Measurements from ENCODE around the gene PPIA.
A peak's percentile ranks its signal among the peaks of the same experiment; 100 is the strongest.

Gene PPIA

DNA sequence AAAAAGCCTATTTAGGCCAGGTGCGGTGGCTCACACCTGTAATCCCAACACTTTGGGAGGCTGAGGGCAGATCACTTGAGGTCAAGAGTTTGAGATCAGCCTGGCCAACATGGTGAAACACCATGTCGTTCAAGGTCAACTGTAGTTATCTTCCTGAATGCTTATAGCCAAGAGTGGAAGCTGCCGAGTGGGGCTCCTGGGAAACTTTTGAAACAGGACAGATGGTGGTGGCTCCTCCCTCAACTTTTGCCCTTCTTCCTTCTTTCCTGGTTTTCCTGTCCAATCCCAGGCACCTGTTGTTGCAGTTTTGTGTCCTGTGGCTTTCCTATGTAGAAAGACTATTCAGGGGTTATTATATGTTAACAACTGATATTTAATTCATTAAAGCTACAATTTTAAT is 8.7 kb upstream of the PPIA start:
- peaks cover 0 to 12% (median 4%) of the 10 kb centered on the region in 10 experiments; a peak in 8 of 20 replicates for H3K4me1 ChIP-seq
- no peak overlapping the region for H3K4me2 ChIP-seq
- H3K36me3 ChIP-seq: no peaks in the 10 kb centered on the region; a peak in 1 of 22 replicates
- peaks cover 15 to 27% (median 20%) of the 10 kb centered on the region in 11 experiments for H3K9me3 ChIP-seq (replicated peaks in 1 of 11)
- H3K9ac ChIP-seq: no peak overlapping the region
- TF ChIP-seq Cebpa-rat (IDR thresholded peaks at IDR 0.05): no peak
- no peaks in the 10 kb centered on the region for H3K27me3 ChIP-seq
- H3K4me3 ChIP-seq: no peak overlapping the region
- no peak overlapping the region for H3K27ac ChIP-seq
- H4K20me1 ChIP-seq: no peaks in the 10 kb centered on the region

DNA sequence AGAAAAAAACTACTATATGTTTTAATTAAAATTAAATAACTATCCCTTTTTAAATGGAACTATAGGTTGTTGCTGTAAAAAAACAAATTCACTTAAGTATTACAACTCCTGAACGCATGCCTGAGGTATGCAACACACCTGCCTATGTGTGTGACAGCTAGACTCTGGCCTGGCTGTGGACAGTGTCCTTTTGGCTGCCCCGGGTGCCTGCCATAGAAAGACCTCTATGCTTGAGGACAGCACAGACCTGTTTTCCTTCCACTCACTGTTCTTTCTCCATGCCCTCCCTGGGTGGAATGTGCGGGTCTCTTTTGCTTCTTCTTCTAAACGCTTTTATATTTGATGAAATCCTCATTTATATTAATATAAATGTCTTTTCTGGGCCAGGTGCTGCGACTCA is 6.5 kb upstream of the PPIA start:
- Histone ChIP-seq H4K20me1 (no peaks in the 10 kb centered on the region), H3K4me3 (no peak overlapping the region), H3K27ac (no peak overlapping the region), H3K4me1 (peaks cover 0 to 12% (median 5%) of the 10 kb centered on the region in 10 experiments; a peak in 10 of 20 replicates), H3K9me3 (replicated peaks in 1 of 11) (peaks cover 0 to 5% (median 0%) of the 10 kb centered on the region in 11 experiments; a peak in 3 of 22 replicates), H3K27me3 (no peaks in the 10 kb centered on the region), H3K4me2 (no peak overlapping the region), H3K9ac (no peak overlapping the region), H3K36me3 (no peaks in the 10 kb centered on the region)
- no peak for TF ChIP-seq Cebpa-rat (IDR thresholded peaks at IDR 0.05)

DNA sequence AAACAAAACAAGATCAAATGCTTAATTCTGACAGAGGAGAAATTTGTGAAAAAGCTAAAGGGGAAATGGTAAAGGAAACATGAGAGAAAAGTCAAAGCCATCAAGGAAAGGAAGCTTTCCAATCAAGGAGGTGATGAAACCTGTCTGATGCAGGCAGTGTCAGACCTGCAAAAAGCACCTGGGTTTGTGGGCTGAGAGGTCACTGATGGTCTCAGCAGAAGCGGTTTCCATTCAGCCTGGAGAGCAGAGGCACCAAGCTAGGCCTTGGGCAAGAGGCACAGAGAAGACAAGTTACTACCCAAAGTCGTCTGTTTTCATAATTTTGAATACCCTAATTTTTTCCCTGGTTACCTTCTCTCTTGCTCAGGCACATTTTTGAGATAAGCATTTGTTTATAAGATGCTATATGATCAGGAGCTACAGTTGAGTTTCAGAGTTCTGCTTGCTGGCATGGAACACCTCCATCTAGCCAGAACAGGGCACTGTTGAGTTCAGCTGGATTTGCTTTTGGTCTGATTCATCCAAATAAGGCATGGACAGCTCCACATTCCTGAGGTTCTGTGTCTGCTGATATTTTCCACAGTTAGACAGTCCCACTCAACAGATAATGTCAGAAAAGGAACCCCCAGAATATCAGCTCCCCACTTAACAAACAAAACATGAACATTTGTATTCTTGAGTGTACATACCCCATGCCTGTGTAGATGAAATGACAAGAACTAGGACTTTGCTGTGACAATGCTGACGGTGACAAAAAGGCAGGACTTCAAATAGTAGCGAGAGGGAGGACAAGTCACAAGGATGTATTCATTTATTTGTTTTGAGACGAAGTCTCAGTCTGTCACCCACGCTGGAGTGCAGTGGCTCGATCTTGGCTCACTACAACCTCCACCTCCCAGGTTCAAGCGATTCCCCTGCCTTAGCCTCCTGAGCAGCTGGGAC is 4.9 kb upstream of the PPIA start:
- no peak for TF ChIP-seq Cebpa-rat (IDR thresholded peaks at IDR 0.05)
- H4K20me1 ChIP-seq: no peaks in the 10 kb centered on the region
- no peaks in the 10 kb centered on the region for H3K36me3 ChIP-seq
- no peak overlapping the region for H3K27ac ChIP-seq
- H3K9ac ChIP-seq: no peak overlapping the region
- peaks cover 0 to 17% (median 9%) of the 10 kb centered on the region in 10 experiments; a peak in 15 of 20 replicates for H3K4me1 ChIP-seq
- no peak overlapping the region for H3K4me3 ChIP-seq
- no peaks in the 10 kb centered on the region for H3K27me3 ChIP-seq
- H3K4me2 ChIP-seq: no peak overlapping the region
- H3K9me3 ChIP-seq (replicated peaks in 1 of 11): no peaks in the 10 kb centered on the region

DNA sequence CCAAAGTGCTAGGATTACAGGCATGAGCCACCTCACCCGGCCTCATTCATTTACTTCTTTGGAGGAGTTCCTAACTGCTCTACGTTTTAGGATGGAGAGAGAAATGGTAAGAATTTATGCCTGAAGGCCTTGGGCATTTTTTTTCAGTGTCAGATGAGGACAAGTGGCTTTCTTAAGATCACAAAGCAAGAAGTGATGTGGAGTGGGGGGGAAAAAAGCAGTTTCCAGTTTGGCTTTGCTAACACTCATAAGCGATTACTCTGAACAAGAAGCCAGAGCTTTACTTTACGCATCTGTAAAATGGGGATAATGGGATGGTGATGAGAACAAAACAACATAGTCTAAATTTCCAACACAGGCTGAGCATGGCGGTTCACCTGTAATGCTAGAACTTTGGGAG is 2.6 kb upstream of the PPIA start:
- peaks cover 15 to 22% (median 16%) of the 10 kb centered on the region in 11 experiments for H4K20me1 ChIP-seq
- peaks cover 10 to 19% (median 18%) of the 10 kb centered on the region in 10 experiments for H3K4me1 ChIP-seq
- no peak for TF ChIP-seq Cebpa-rat (IDR thresholded peaks at IDR 0.05)
- H3K27ac ChIP-seq: no peak overlapping the region
- no peaks in the 10 kb centered on the region for H3K9me3 ChIP-seq (replicated peaks in 1 of 11)
- H3K9ac ChIP-seq: no peak overlapping the region
- H3K27me3 ChIP-seq: no peaks in the 10 kb centered on the region
- H3K36me3 ChIP-seq: peaks cover 5 to 15% (median 14%) of the 10 kb centered on the region in 11 experiments
- no peak overlapping the region for H3K4me3 ChIP-seq
- H3K4me2 ChIP-seq: no peak overlapping the region

DNA sequence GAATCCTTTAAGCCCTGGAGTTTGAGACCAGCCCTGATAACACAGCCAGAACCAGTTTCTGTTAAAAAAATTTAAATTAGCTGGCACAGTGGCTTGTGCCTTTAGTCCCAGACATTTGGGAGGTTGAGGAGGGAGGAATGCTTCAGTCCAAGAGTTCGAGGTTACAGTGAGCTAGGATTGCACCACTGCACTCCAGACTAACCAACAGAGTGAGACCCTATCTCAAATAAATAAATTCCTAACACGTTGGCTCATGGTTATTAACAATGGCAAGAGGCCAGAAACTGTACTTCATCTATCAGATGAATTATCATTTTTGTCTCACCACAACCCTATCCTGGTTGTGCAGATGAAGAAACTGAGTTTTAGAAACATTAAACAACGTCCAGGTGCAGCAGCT is 2.1 kb upstream of the PPIA start:
- Histone ChIP-seq H3K27ac (no peak overlapping the region), H3K9ac (no peak overlapping the region)
- no peak for TF ChIP-seq Cebpa-rat (IDR thresholded peaks at IDR 0.05)

DNA sequence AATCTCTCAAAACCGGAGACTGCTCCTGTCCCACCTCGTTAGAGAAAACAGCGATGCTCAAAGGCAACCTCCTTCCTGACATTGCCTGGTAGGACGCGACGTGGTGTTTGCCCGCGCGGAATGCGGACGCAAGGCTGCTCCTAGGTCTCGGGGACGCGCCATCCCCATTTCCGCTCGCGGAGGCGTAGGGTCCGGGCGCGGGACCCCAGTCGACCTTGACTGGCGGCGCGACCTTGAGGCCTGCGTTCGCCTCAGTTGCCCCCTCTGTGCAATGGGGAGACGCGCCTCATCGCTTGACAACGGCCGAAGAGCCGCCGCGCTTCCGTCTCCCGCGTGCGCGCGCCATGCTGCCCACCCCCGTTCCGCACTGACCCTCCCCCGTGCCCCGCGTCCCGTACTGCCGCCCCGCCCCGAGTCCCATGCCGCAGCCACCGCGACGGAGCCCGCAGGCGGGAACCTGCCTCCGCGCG is 412 bp upstream of the PPIA start:
- no peak for TF ChIP-seq Cebpa-rat (IDR thresholded peaks at IDR 0.05)
- H3K4me2 ChIP-seq: peak overlapping the region; percentile 72 to 92 (median 84)
- peaks cover 36 to 44% (median 38%) of the 10 kb centered on the region in 11 experiments for H4K20me1 ChIP-seq
- H3K9me3 ChIP-seq (replicated peaks in 1 of 11): no peaks in the 10 kb centered on the region
- peaks cover 26 to 39% (median 33%) of the 10 kb centered on the region in 10 experiments for H3K4me1 ChIP-seq
- no peaks in the 10 kb centered on the region for H3K27me3 ChIP-seq
- peak overlapping the region; percentile 96 to 100 (median 99) for H3K9ac ChIP-seq
- peak overlapping the region; percentile 75 to 97 (median 87) for H3K4me3 ChIP-seq
- H3K36me3 ChIP-seq: peaks cover 26 to 37% (median 36%) of the 10 kb centered on the region in 11 experiments
- H3K27ac ChIP-seq: peak overlapping the region; percentile 97 to 100 (median 100); a peak in 21 of 22 replicates

More for the DNA sequence above, 2.1 kb upstream of the PPIA start:
- Histone ChIP-seq H3K4me3 (no peak overlapping the region), H3K4me1 (peaks cover 14 to 23% (median 22%) of the 10 kb centered on the region in 10 experiments), H3K36me3 (peaks cover 9 to 19% (median 18%) of the 10 kb centered on the region in 11 experiments), H3K4me2 (no peak overlapping the region), H4K20me1 (peaks cover 19 to 26% (median 20%) of the 10 kb centered on the region in 11 experiments), H3K27me3 (no peaks in the 10 kb centered on the region), H3K9me3 (replicated peaks in 1 of 11) (no peaks in the 10 kb centered on the region)

DNA sequence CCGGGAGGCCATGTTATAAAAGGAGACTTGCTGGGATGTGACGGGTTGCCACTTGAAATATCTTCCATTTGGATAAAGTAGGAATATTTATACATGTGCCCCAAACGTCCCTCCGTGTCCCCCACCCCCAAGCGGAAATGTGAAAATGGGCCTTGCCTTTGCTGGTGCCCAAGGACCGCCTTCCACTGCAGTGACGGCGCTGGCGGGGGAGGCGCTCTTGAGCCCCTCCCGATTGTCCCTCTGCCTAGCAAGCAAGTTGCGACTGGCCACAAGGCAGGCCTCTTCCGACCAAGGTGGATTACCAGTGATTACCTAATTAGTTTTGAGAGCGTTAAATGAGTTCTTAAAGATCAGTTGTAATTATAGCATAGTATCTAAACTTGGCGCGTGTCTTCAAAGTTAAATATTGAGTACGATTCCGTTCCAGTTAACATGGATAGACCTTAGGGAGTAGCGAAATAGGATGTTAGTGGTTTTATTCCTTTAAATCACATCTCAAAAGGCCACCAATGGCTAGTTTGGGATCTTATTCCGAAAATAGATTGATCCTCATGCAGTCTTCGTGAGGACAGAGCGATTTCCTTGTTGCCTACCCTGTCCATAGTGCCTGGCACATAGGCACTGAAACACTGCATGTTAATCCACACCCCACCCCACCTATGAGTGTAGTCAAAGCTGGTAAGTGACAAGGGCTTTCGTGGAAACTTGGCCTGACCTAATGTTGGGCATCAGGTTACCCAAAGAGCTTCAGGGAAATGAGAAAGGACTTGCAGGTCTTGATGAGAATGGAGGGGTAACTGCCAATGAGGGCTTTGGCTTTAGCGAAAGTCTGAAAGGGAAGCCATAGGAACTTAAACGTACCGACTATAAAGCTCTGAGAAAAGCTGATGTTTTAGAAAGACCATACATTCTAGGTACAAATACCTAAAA is 1.1 kb downstream of the PPIA start:
- Histone ChIP-seq H3K27me3 (no peaks in the 10 kb centered on the region), H4K20me1 (peaks cover 49 to 59% (median 53%) of the 10 kb centered on the region in 11 experiments), H3K9me3 (replicated peaks in 1 of 11) (no peaks in the 10 kb centered on the region), H3K4me1 (peaks cover 26 to 49% (median 33%) of the 10 kb centered on the region in 10 experiments), H3K4me2 (peak overlapping the region; percentile 92 to 100 (median 96)), H3K4me3 (peak overlapping the region; percentile 75 to 97 (median 87)), H3K36me3 (peaks cover 39 to 52% (median 50%) of the 10 kb centered on the region in 11 experiments), H3K9ac (peak overlapping the region; percentile 96 to 100 (median 99)), H3K27ac (peak overlapping the region; percentile 97 to 100 (median 100))
- TF ChIP-seq Cebpa-rat (IDR thresholded peaks at IDR 0.05): no peak

DNA sequence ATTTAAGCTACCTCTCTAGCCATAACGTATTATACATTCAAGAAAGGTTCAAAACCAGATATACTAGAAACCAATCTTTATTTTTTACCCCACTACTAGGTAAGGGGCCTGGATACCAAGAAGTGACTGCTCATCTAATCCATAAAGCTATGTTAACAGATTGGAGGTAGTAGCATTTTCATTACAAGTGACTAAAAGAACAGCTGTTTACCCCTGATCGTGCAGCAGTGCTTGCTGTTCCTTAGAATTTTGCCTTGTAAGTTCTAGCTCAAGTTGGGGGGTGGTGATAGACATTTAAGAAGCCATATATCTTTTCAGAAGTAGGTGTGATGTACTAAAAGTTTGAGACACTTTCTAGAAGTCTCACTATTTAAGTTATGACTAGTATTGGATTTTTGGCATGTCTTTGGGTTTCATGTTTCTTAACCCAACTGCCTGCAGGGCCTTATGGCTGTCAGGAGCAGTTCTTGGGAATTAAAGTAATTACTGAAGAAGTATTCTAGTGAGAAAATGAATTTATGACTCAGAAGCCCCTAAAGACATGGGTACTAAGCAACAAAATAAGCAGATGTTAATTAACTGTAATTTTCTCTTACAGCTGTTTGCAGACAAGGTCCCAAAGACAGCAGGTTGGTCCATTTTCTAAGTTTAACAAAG is 2.3 kb downstream of the PPIA start:
- no peak for TF ChIP-seq Cebpa-rat (IDR thresholded peaks at IDR 0.05)
- Histone ChIP-seq H3K27ac (peak overlapping the region in 7 of 11 experiments; percentile 98 to 100 (median 100); a peak in 11 of 22 replicates), H3K4me3 (peak overlapping the region; percentile 75 to 97 (median 87)), H3K36me3 (peaks cover 51 to 64% (median 62%) of the 10 kb centered on the region in 11 experiments), H3K9ac (peak overlapping the region; percentile 96 to 100 (median 99)), H3K27me3 (no peaks in the 10 kb centered on the region), H3K4me1 (peaks cover 26 to 61% (median 33%) of the 10 kb centered on the region in 10 experiments), H3K4me2 (peak overlapping the region; percentile 92 to 100 (median 96)), H3K9me3 (replicated peaks in 1 of 11) (no peaks in the 10 kb centered on the region), H4K20me1 (peaks cover 61 to 71% (median 65%) of the 10 kb centered on the region in 11 experiments)
